ENCODE results near the gene C6orf89.

- TF ChIP-seq SIN3A (IDR thresholded peaks at IDR 0.05; ENCODE audit: borderline replicate concordance, insufficient read depth, low read length) = no peak
- TF ChIP-seq, protein P1, sequence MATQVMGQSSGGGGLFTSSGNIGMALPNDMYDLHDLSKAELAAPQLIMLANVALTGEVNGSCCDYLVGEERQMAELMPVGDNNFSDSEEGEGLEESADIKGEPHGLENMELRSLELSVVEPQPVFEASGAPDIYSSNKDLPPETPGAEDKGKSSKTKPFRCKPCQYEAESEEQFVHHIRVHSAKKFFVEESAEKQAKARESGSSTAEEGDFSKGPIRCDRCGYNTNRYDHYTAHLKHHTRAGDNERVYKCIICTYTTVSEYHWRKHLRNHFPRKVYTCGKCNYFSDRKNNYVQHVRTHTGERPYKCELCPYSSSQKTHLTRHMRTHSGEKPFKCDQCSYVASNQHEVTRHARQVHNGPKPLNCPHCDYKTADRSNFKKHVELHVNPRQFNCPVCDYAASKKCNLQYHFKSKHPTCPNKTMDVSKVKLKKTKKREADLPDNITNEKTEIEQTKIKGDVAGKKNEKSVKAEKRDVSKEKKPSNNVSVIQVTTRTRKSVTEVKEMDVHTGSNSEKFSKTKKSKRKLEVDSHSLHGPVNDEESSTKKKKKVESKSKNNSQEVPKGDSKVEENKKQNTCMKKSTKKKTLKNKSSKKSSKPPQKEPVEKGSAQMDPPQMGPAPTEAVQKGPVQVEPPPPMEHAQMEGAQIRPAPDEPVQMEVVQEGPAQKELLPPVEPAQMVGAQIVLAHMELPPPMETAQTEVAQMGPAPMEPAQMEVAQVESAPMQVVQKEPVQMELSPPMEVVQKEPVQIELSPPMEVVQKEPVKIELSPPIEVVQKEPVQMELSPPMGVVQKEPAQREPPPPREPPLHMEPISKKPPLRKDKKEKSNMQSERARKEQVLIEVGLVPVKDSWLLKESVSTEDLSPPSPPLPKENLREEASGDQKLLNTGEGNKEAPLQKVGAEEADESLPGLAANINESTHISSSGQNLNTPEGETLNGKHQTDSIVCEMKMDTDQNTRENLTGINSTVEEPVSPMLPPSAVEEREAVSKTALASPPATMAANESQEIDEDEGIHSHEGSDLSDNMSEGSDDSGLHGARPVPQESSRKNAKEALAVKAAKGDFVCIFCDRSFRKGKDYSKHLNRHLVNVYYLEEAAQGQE (IDR thresholded peaks at IDR 0.05; ENCODE audit: insufficient read depth in 1 of 2, low read depth in 2 of 2, low read length in 2 of 2) = no peak
Observed at GRCh38 chr6:36928547-36928918, 42.8 kb downstream of the C6orf89 start.
